ENCODE measurements around the gene CREBRF. TPM values are rescaled to one million over a fixed set of nuclear protein-coding genes. Genes with fewer than 3 reads are reported as not detected.

Gene CREBRF
- total and polyA plus RNA-seq, 2 donors (not counting 3 experiments of a cell fraction or from before 2014, with no cell fraction given) = 2.7 to 8.8 TPM

GRCh38 chr5:173140769-173141168 is 84.6 kb downstream of the CREBRF start:
- TF ChIP-seq EZH2 (IDR thresholded peaks at IDR 0.05; ENCODE audit: borderline replicate concordance, low read depth, low read length, severe bottlenecking) (no peak), MYC (IDR thresholded peaks at IDR 0.05; ENCODE audit: low read depth, low read length) (no peak), JUN (IDR thresholded peaks at IDR 0.05; ENCODE audit: borderline replicate concordance, insufficient read depth, insufficient read length, low read depth) (no peak), POLR2AphosphoS5 (IDR thresholded peaks at IDR 0.05; ENCODE audit: insufficient read depth, low read depth, low read length) (no peak), MAX (IDR thresholded peaks at IDR 0.05; ENCODE audit: insufficient read depth, insufficient read length) (no peak), POLR2A (IDR thresholded peaks at IDR 0.05; ENCODE audit: low read depth, low read length) (no peak), CTCF (IDR thresholded peaks at IDR 0.05; ENCODE audit: extremely low read depth in 1 of 2, insufficient read depth in 1 of 2, low read depth in 1 of 2, low read length in 2 of 2) (no peak), GATA2 (IDR thresholded peaks at IDR 0.05; ENCODE audit: insufficient read depth, insufficient read length, low read depth, low read length) (no peak), FOS (IDR thresholded peaks at IDR 0.05; ENCODE audit: borderline replicate concordance, insufficient read depth, low read length) (no peak)
- Histone ChIP-seq H3K27ac (ENCODE audit: insufficient read depth, low read depth, low read length) (no peak overlapping the region), H3K9me3 (replicated peaks; ENCODE audit: control insufficient read depth, insufficient read depth, low read length) (no peaks in the 10 kb centered on the region), H3K36me3 (ENCODE audit: control insufficient read depth in 2 of 2, extremely low read depth in 1 of 2, insufficient read depth in 2 of 2, low read length in 2 of 2) (no peaks in the 10 kb centered on the region), H3K4me2 (ENCODE audit: insufficient read depth, low read length) (no peak overlapping the region), H2AFZ (ENCODE audit: low read depth, low read length) (no peak overlapping the region), H4K20me1 (replicated peaks; ENCODE audit: control insufficient read depth, extremely low read depth, insufficient read depth, low read length) (no peaks in the 10 kb centered on the region), H3K27me3 (ENCODE audit: control insufficient read depth in 2 of 2, insufficient read depth in 2 of 2, low read length in 2 of 2) (no peaks in the 10 kb centered on the region), H3K9ac (replicated peaks; ENCODE audit: extremely low read depth, insufficient read depth, low read length) (no peak overlapping the region), H3K4me1 (ENCODE audit: control insufficient read depth, extremely low read depth, insufficient read depth, low read length) (peaks cover 4% of the 10 kb centered on the region), H3K4me3 (replicated peaks in 1 of 3; ENCODE audit: insufficient read depth in 1 of 3, low read depth in 1 of 3, low read length in 3 of 3) (no peak overlapping the region), H3K9me1 (replicated peaks; ENCODE audit: control insufficient read depth, extremely low read depth, insufficient read depth, low read length) (no peaks in the 10 kb centered on the region), H3K79me2 (ENCODE audit: control insufficient read depth, insufficient read depth, low read length) (peaks cover 4% of the 10 kb centered on the region)
- dilution Hi-C loops (cut with MboI; ENCODE audit: extremely low pct_ligation_motif_present, low sequenced_read_pairs) (no loop called here), intact Hi-C loops (cut with micrococcal nuclease) (no loop called here)
- no TSS peak for BruUV-seq (replicated peaks)
- CTCF ChIA-PET = interaction anchor here (1.0 to 2.6 kb wide), 5 partner anchors 11 to 191 kb away, joined by 3 to 10 read pairs (median 4); partner anchors contain the start of gene ATP6V0E1
- POLR2A ChIA-PET = interaction anchor here (0.5 kb wide), 1 partner anchor 83 kb away, joined by 5 read pairs; no protein-coding TSS in a partner anchor
- DNase-seq (ENCODE audit: low read depth, low spot score) (no peak), FAIRE-seq (no peak)
